C4-2B (cell line): ENCODE data around the gene SULT1A2.
"Not testable (repeated sequence)": the region's sequence is repeated elsewhere in the genome, so short reads cannot be mapped to it uniquely, and the experiment has no call there.

Source experiments
- H3K27ac ChIP-seq: fragments of 450-650 bp; 2 replicates; pipeline ENCODE4 v1.5.1; 2017
- ZFX ChIP-seq: fragments of 450-650 bp; IDR thresholded peaks from 2 replicates; pipeline ENCODE4 v1.6.1; 2017
- TF ChIP-seq, protein P1 (sequence below): fragments of 450-650 bp; conservative IDR thresholded peaks from 2 replicates; pipeline ENCODE4 v1.5.1; 2017; ENCODE audit warnings: mild to moderate bottlenecking

The SULT1A2 gene

DNA sequence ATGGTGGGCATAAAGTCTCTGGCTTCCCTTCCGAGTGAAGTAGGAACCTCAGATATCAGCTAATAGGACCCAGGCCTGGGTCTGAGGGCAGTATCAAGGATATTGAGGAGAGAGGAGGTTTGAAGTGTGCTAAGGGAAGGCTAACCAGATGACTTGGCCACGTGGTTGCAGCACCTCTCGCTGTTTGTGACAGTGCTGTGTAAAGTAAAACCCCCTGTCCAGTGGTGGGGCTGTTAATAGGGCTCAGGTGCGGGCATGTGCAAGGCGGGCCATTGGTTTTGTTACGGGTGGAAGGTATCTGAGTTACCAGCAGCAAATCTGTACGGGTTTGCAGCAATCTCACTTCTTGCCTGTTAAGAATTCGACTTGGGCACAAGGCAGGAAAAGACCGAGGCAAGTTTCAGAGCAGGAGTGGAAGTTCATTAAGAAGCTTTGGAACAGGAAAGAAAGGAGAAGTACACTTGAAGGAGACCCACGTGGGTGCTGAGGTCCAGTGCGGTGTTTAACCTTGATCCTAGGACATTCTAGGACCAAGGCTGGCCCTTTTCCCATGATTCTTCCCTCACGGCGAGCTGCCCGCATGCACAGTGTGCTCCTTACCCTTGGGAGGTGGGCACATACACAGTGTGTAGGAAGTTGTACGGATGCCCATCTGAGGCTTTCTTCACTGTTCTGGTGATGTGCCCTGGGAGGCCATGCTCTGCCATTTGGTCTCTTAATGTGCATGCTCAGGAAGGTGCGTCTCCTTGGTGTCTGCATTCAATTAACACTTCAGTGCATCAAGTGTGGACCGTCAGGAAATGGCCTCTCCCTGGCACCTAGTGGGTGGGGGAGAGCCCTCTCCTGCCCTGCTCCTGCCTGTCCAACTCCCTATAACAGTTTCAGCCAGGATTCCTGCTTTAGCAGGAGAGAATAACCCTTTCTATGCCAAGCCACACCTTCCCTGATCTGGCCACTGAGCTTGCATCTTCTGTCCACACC, 22.8 kb downstream of the SULT1A2 start:
- TF ChIP-seq, protein P1, sequence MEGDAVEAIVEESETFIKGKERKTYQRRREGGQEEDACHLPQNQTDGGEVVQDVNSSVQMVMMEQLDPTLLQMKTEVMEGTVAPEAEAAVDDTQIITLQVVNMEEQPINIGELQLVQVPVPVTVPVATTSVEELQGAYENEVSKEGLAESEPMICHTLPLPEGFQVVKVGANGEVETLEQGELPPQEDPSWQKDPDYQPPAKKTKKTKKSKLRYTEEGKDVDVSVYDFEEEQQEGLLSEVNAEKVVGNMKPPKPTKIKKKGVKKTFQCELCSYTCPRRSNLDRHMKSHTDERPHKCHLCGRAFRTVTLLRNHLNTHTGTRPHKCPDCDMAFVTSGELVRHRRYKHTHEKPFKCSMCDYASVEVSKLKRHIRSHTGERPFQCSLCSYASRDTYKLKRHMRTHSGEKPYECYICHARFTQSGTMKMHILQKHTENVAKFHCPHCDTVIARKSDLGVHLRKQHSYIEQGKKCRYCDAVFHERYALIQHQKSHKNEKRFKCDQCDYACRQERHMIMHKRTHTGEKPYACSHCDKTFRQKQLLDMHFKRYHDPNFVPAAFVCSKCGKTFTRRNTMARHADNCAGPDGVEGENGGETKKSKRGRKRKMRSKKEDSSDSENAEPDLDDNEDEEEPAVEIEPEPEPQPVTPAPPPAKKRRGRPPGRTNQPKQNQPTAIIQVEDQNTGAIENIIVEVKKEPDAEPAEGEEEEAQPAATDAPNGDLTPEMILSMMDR: no peak
- no peak for TF ChIP-seq ZFX
- no peak overlapping the region for H3K27ac ChIP-seq

DNA sequence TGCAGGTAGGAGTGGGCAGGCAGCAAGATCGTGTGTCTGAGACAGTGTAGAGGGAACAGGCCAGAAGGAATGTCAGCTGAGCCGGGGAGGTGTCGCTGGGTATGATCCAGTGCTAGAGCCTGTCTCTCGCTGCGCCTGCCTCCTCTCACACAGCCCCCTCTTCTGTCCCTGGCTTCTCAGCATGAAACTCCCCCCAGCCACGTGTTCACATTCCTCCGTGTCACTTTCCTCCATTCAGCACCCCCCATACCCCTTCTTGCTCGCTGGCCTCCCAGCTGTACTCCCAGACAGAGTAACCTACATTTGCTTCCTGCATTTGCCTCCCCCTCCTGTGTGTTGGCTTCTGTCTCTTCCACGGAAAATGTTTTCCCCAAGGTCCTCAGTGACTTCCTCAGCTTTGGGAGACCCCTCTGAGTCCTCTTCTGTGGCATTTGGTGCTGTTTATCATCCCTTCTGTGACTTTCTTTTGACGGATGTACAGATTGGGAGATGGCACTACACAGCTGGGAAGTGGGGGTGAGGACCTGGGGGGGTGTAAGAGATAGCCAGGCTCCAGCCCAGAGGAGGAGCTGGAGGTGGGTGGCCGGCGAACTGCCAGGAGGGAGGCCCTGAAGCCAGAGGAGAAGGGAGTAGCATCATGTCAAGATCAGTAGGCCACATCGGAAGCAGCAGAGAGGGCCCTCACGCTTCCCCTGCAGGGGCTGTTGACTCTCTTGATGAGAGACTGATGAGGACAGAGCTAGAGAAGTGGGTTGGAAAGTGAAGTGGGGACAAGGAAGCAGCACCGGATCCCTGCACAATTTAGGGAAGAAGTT, 23.9 kb downstream of the SULT1A2 start:
- TF ChIP-seq ZFX: no peak
- TF ChIP-seq, protein P1: no peak
- no peak overlapping the region for H3K27ac ChIP-seq

DNA sequence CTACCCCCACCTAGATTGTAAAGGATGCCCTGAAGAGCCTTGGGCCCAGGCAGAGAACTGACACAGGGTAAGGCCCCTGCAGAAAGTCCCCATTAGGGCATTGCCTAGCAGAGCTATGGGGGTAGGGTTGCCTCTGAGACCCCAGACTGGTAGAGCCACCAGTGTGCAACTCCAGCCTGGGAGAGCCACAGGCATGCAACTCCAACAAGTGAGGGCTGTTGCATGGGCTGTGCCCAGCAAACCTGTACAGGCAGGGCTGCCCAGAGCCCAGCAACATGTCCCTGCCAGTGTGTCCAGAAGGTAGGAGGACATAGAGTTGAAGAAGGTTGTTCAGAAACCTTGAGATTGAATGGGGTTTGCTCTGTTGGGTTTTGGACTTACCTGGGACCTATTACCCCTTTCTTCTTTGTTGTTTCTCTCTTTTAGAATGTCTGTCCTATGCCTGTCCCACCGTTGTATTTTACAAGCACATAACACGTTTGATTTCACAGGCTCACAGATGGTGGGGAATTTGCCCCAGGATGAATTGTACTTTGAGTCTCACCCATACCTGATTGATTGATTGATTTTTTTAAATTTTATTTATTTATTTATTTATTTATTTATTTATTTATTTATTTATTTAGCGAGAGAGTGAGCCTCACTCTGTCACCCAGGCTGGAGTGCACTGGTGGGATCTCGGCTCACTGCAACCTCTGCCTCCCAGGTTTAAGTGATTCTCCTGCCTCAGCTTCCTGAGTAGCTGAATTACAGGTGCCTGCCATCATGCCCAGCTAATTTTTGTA, 26.7 kb downstream of the SULT1A2 start:
- TF ChIP-seq, protein P1: no peak
- TF ChIP-seq ZFX: no peak
- H3K27ac ChIP-seq: no peak overlapping the region

DNA sequence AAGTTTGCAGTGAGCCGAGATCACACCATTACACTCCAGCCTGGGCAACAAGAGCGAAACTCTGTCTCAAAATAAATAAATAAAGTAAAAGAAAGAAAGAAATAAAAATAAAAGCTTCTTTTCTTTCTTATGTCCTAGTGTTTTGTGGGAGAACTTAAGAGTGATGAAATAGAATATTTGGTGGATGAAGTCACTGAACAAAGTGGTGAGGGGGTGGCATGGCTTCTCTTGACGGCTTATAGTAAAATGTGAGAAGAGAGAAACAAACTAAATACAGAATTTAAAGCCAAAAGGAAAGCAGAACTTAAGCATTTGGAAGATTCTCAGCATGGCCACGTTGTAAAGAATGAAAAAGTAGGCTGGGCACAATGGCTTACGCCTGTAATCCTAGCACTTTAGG, 27.8 kb downstream of the SULT1A2 start:
- no peak for TF ChIP-seq ZFX
- TF ChIP-seq, protein P1: no peak

DNA sequence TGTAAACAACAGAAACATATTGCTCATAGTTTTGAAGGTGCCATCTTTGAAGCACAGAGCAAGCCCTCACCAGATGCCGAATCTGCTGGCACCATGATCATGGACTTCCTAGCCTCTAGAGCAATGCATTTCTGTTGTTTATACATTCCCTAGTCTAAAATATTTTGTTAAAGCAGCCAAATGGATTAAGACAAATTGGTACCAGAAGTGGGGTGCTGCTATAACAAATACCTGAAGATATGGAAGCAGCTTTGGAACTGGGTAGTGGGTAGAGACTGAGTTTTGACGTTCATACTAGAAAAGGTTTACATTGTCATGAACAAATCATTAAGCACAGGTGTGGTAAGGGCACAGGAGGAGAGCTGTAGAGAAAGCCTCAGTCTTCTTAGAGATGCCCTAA, 29.6 kb downstream of the SULT1A2 start:
- TF ChIP-seq ZFX: no peak
- TF ChIP-seq, protein P1: no peak
- no peak overlapping the region for H3K27ac ChIP-seq

More for the DNA sequence above, 27.8 kb downstream of the SULT1A2 start:
- no peak overlapping the region for H3K27ac ChIP-seq

DNA sequence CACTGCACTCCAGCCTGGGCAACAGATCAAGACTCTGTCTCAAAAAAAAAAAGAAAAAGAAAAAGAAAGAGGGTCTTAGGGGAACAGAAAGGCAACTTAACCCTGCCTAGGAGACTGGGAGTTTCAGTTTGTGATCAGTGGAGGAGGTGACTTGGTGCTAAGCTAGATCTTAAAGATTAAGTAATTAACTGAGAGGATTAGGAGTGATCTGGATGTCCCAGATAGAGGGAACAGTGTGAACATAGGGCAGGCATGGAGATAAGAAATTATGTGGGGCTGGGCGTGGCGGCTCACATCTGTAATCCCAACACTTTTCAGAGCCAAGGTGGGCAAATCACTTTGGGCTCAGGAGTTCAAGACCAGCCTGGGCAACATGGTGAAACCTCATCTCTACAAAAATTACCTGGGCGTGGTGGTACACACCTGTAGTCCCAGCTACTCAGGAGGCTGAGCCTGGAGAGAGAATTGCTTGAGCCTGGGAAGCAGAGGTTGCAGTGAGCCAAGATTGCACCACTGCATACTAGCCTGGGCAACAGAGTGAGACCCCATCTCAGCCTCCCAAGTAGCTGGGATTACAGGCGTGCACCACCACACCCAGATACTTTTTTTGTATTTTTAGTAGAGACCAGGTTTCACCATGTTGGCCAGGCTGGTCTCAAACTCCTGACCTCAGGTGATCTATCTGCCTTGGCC, 30.5 kb downstream of the SULT1A2 start:
- H3K27ac ChIP-seq: not testable (repeated sequence)

DNA sequence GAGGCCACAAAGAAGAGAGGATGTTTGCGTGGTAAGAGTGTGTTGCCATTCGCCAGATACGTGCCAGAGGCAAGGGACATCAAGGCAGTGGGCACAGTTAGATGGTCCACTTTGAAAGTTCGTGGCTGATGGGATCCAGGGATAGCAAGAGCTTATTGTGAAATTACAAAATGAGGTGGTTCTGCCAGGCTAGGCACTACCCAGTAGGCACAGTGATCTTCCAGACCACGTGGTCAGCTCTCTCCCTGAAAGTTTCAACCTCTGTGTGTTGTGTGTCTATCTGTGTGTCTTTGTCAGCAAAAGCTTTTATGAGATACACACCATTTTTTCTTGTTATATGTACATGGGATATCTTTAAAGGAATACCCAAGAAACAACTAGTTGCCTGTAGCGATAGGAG, 33.6 kb downstream of the SULT1A2 start:
- TF ChIP-seq, protein P1: no peak

More for the DNA sequence above, 33.6 kb downstream of the SULT1A2 start:
- no peak overlapping the region for H3K27ac ChIP-seq
